Activated CD4-positive, alpha-beta T cell treated with anti-CD3 and anti-CD28 coated beads for 36 hours (primary cell): ENCODE data around the gene DCLRE1B. TPM values are rescaled to one million over a fixed set of nuclear protein-coding genes. Genes with fewer than 3 reads are reported as not detected.

Experiments
- ATAC-seq: fragments of 200-7000 bp; cut with Tn5 transposase; one replicate; pipeline ENCODE4 v1.10.0; 2021; ENCODE audit warnings: mild to moderate bottlenecking, moderate library complexity
- CTCF ChIA-PET: fragments of 350-600 bp; sonication (Branson Sonifier 250); formaldehyde crosslinking; loops from one replicate; lab custom pipeline; 2021; ENCODE audit warnings: antibody characterized with exemption; lab: Charles Lee
- POLR2A ChIA-PET: fragments of 350-600 bp; sonication (Branson Sonifier 250); formaldehyde crosslinking; loops from one replicate; lab custom pipeline; 2021; ENCODE audit warnings: antibody characterized with exemption, inconsistent platforms; lab: Charles Lee
- DNase-seq: peaks from one replicate; pipeline ENCODE4 v3.0.0-alpha.2; 2020
- H3K27ac Mint-ChIP-seq: one replicate; pipeline ENCODE4 v1.8.0; 2021; ENCODE audit warnings: mixed read lengths
- H3K27me3 Mint-ChIP-seq: one replicate; pipeline ENCODE4 v1.8.0; 2021; ENCODE audit warnings: mixed read lengths
- H3K36me3 Mint-ChIP-seq: one replicate; pipeline ENCODE4 v1.8.0; 2021; ENCODE audit warnings: low read depth, mixed read lengths
- H3K4me1 Mint-ChIP-seq: one replicate; pipeline ENCODE4 v1.8.0; 2021; ENCODE audit warnings: mixed read lengths
- H3K4me3 Mint-ChIP-seq: one replicate; pipeline ENCODE4 v1.8.0; 2021; ENCODE audit warnings: mild to moderate bottlenecking, moderate library complexity, mixed read lengths
- H3K9me3 Mint-ChIP-seq: one replicate; pipeline ENCODE4 v1.8.0; 2021; ENCODE audit warnings: low read depth, mixed read lengths
- intact Hi-C, 2 experiments: fragments of 100-400 bp; cut with DNase I in 1 of 2; cut with micrococcal nuclease in 1 of 2; formaldehyde crosslinking; loops; one replicate each; pipeline versions ENCODE4 v1.14.2 to v1.15.1; 2022 to 2024; cut with DNase I, micrococcal nuclease
- total RNA-seq, 2 experiments: library from RNA; stranded (reverse); gene quantifications; one replicate each; pipeline ENCODE4 v1.2.3, GENCODE V29; 2021

The DCLRE1B gene
- total RNA-seq, 2 experiments from 2014 or later, result 18.2 to 21.8 TPM

DNA sequence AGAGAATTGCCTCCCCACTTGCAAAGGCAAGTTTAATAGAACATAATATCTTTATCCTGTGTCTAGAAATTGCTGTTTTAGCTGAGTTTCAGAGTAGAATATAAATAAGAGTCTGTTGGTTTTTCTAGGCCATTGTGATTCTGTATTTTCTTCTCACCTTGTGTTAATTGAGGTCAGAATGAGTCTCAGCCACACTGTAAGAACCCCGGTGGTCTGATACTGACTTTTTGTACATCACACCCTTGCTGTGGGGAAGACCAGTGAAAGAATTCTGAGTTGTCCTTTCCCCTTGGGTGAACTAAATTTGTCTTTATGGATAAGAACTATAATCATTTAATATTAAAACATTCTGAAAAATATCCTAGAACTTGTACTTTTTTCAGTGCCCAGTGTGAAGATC lies 30.8 kb downstream of the DCLRE1B start:
- Mint-ChIP-seq H3K36me3 (peaks cover 37% of the 10 kb centered on the region), H3K4me3 (no peak overlapping the region), H3K9me3 (no peaks in the 10 kb centered on the region), H3K27me3 (no peaks in the 10 kb centered on the region), H3K27ac (peak overlapping the region; percentile 44), H3K4me1 (peaks cover 86% of the 10 kb centered on the region)
- no peak for DNase-seq
- ChIA-PET POLR2A (no interaction called here), CTCF (interaction anchor here (2.1 to 13.6 kb wide), 2 partner anchors 14 to 22 kb away, joined by 8 to 155 read pairs; no protein-coding TSS in a partner anchor)
- intact Hi-C loops, result no loop called here
- no peak for ATAC-seq

DNA sequence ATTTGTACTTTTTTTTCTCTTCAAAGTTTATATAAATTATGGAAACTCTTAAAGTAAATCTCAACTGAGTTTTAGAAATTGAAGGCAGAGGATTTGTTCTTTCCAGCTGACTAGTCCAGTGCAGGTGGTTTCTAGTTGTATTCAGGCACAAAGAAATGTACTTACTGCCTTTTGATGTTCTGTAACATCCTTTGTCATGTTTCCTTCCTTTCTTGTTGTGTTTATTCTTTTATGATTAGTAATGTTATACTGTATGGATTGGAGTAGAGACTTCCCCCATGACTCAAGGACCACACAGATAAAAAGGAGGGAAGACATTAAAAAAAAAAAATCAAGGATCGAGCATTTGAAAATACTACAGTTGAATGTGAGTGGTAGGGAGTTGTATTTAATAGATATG lies 32.0 kb downstream of the DCLRE1B start:
- CTCF ChIA-PET, result interaction anchor here (2.1 to 13.6 kb wide), 2 partner anchors 13 to 21 kb away, joined by 8 to 155 read pairs; no protein-coding TSS in a partner anchor
- no peak for DNase-seq
- POLR2A ChIA-PET, result no interaction called here
- peak overlapping the region; percentile 4 for H3K4me3 Mint-ChIP-seq
- peaks cover 45% of the 10 kb centered on the region for H3K36me3 Mint-ChIP-seq
- peak overlapping the region; percentile 70 for H3K27ac Mint-ChIP-seq
- no peak for ATAC-seq
- intact Hi-C loops, result no loop called here
- H3K27me3 Mint-ChIP-seq, result no peaks in the 10 kb centered on the region
- H3K4me1 Mint-ChIP-seq, result peaks cover 85% of the 10 kb centered on the region
- H3K9me3 Mint-ChIP-seq, result no peaks in the 10 kb centered on the region

GRCh38 chr1:113938192-113938591 lies 33.1 kb downstream of the DCLRE1B start:
- H3K36me3 Mint-ChIP-seq, result peaks cover 45% of the 10 kb centered on the region
- DNase-seq (no peak), ATAC-seq (no peak)
- intact Hi-C loops, result no loop called here
- peak overlapping the region; percentile 70 for H3K27ac Mint-ChIP-seq
- H3K27me3 Mint-ChIP-seq, result no peaks in the 10 kb centered on the region
- ChIA-PET POLR2A (no interaction called here), CTCF (interaction anchor here (0.6 to 13.6 kb wide), 5 partner anchors 12 to 1938 kb away, joined by 3 to 155 read pairs (median 3); no protein-coding TSS in a partner anchor)
- no peaks in the 10 kb centered on the region for H3K9me3 Mint-ChIP-seq
- no peak overlapping the region for H3K4me3 Mint-ChIP-seq
- H3K4me1 Mint-ChIP-seq, result peaks cover 82% of the 10 kb centered on the region

GRCh38 chr1:113940365-113941244 lies 35.5 kb downstream of the DCLRE1B start:
- Mint-ChIP-seq H3K9me3 (no peaks in the 10 kb centered on the region), H3K27me3 (no peaks in the 10 kb centered on the region), H3K27ac (peak overlapping the region; percentile 90), H3K36me3 (peaks cover 50% of the 10 kb centered on the region), H3K4me3 (peak overlapping the region; percentile 59), H3K4me1 (peaks cover 73% of the 10 kb centered on the region)
- ATAC-seq (peak; percentile 61), DNase-seq (peak; percentile 72)
- intact Hi-C loops, result loop anchor here (1.0 to 10.0 kb wide), 3 partner anchors 9 to 806 kb away; partner anchors contain the start of gene MAGI3 (in 1 of the 2)
- POLR2A ChIA-PET, result interaction anchor here (0.9 to 2.6 kb wide), 4 partner anchors 10 to 70 kb away, joined by 3 to 28 read pairs (median 4); no protein-coding TSS in a partner anchor
- CTCF ChIA-PET, result interaction anchor here (0.9 to 13.6 kb wide), 5 partner anchors 9 to 106 kb away, joined by 3 to 155 read pairs (median 4); partner anchors contain the start of gene HIPK1

DNA sequence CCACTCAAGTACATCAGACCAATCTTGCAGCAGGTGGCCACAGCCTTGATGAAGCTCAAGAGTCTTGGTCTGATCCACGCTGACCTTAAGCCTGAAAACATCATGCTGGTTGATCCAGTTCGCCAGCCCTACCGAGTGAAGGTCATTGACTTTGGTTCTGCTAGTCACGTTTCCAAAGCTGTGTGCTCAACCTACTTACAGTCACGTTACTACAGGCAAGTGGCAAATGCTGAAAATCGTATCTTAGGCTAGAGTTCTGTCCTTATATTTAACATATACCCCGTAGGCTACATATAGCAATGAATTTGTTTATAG lies 36.1 kb downstream of the DCLRE1B start:
- intact Hi-C loops, result loop anchor here (10.0 kb wide), 2 partner anchors 546 to 806 kb away; partner anchors contain the start of gene MAGI3 (in 1 of the 2)
- CTCF ChIA-PET, result interaction anchor here (0.9 to 13.6 kb wide), 4 partner anchors 9 to 106 kb away, joined by 3 to 155 read pairs (median 19); partner anchors contain the start of gene HIPK1
- Mint-ChIP-seq H3K9me3 (no peaks in the 10 kb centered on the region), H3K27me3 (no peaks in the 10 kb centered on the region), H3K4me3 (no peak overlapping the region), H3K36me3 (peaks cover 51% of the 10 kb centered on the region), H3K4me1 (peaks cover 72% of the 10 kb centered on the region), H3K27ac (peak overlapping the region; percentile 90)
- POLR2A ChIA-PET, result interaction anchor here (0.9 to 2.6 kb wide), 2 partner anchors 10 to 14 kb away, joined by 3 to 28 read pairs; no protein-coding TSS in a partner anchor
- DNase-seq (no peak), ATAC-seq (no peak)

- Mint-ChIP-seq H3K4me3 (no peak overlapping the region), H3K27me3 (no peaks in the 10 kb centered on the region), H3K9me3 (no peaks in the 10 kb centered on the region), H3K4me1 (peaks cover 72% of the 10 kb centered on the region), H3K27ac (no peak overlapping the region), H3K36me3 (peaks cover 46% of the 10 kb centered on the region)
- CTCF ChIA-PET, result interaction anchor here (1.0 to 1.8 kb wide), 2 partner anchors 12 kb away, joined by 3 to 5 read pairs; no protein-coding TSS in a partner anchor
- DNase-seq (no peak), ATAC-seq (no peak)
- intact Hi-C loops, result loop anchor here (10.0 kb wide), 2 partner anchors 548 to 808 kb away; partner anchors contain the start of gene MAGI3 (in 1 of the 2)
- POLR2A ChIA-PET, result no interaction called here
Observed at GRCh38 chr1:113942527-113942926, 37.4 kb downstream of the DCLRE1B start.

DNA sequence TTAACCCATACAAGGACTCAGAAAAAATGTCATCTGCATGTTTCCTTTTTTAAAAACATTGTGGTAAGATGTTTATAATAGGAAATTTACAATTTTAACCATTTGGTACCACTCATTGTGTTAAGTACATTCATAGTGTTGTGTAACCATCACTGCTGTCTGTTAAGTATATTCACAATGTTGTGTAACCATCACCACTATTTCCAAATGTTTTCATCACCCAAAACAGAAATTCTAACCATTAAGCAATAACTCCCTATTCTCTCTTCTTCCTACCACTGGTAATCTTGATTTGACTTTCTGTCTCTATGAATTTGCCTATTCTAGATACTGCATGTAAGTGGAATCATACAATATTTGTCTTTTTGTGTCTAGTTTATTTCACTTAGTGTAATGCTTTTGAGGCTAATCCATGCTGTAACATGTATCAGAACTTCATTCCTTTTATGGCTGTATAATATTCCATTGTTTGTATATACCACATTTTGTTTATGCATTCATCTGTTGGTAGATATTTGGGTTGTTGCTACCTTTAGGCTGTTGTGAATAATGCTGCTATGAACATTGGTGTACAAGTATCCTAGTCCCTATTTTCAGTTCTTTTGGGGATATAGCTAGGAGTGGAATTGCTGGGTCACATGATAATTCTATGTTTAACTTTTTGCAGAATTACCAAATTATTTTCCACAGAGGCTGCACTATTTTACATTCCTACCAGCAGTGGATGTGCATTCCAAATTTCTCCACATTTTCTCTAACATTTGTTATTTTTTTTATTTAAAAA lies 38.1 kb downstream of the DCLRE1B start:
- Mint-ChIP-seq H3K27ac (no peak overlapping the region), H3K36me3 (peaks cover 42% of the 10 kb centered on the region), H3K4me1 (peaks cover 71% of the 10 kb centered on the region), H3K27me3 (no peaks in the 10 kb centered on the region), H3K9me3 (no peaks in the 10 kb centered on the region), H3K4me3 (no peak overlapping the region)
- ChIA-PET POLR2A (no interaction called here), CTCF (interaction anchor here (1.0 to 1.8 kb wide), 2 partner anchors 11 to 13 kb away, joined by 3 to 5 read pairs; no protein-coding TSS in a partner anchor)
- intact Hi-C loops, result loop anchor here (10.0 kb wide), 2 partner anchors 548 to 808 kb away; partner anchors contain the start of gene MAGI3 (in 1 of the 2)
- ATAC-seq (no peak), DNase-seq (no peak)

DNA sequence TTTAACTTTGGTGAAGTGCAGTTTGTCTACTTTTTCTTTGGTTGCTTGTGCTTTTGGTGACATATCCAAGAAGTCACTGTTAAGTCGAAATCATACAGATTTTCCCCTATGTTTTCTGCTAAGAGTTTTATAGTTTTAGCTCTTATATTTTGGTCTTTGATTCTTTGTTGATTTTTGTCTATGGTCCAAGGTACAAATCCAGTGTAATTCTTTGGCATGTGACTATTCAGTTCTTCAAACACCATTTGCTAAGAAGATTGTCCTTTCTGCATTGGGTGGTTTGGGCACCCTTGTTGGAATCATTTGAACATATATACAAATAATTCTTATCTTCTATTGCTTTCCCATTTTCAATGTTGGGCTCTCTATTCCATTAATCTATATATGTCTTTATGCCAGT lies 40.2 kb downstream of the DCLRE1B start:
- no peaks in the 10 kb centered on the region for H3K27me3 Mint-ChIP-seq
- ATAC-seq (no peak), DNase-seq (no peak)
- ChIA-PET POLR2A (no interaction called here), CTCF (interaction anchor here (0.6 to 10.4 kb wide), 6 partner anchors 11 to 110 kb away, joined by 3 to 155 read pairs (median 6); partner anchors contain the start of genes AP4B1 and HIPK1)
- peak overlapping the region; percentile 29 for H3K27ac Mint-ChIP-seq
- intact Hi-C loops, result loop anchor here (5.0 to 10.0 kb wide), 4 partner anchors 43 to 811 kb away; partner anchors contain the start of genes AP4B1 (in 1 of the 2) and MAGI3 (in 1 of the 2)
- no peak overlapping the region for H3K4me3 Mint-ChIP-seq
- no peaks in the 10 kb centered on the region for H3K9me3 Mint-ChIP-seq
- peaks cover 73% of the 10 kb centered on the region for H3K4me1 Mint-ChIP-seq
- peaks cover 39% of the 10 kb centered on the region for H3K36me3 Mint-ChIP-seq

GRCh38 chr1:113946112-113946511 lies 41.0 kb downstream of the DCLRE1B start:
- no peaks in the 10 kb centered on the region for H3K27me3 Mint-ChIP-seq
- H3K27ac Mint-ChIP-seq, result peak overlapping the region; percentile 79
- no peaks in the 10 kb centered on the region for H3K9me3 Mint-ChIP-seq
- ChIA-PET POLR2A (interaction anchor here (0.8 to 1.3 kb wide), 3 partner anchors 9 to 86 kb away, joined by 3 to 13 read pairs (median 4); no protein-coding TSS in a partner anchor), CTCF (interaction anchor here (0.7 to 10.4 kb wide), 9 partner anchors 10 to 110 kb away, joined by 3 to 155 read pairs (median 4); partner anchors contain the start of genes AP4B1, BCL2L15 and HIPK1)
- H3K4me3 Mint-ChIP-seq, result peak overlapping the region; percentile 7
- H3K4me1 Mint-ChIP-seq, result peaks cover 71% of the 10 kb centered on the region
- ATAC-seq (peak; percentile 27), DNase-seq (no peak)
- intact Hi-C loops, result loop anchor here (2.0 to 10.0 kb wide), 6 partner anchors 13 to 811 kb away; partner anchors contain the start of genes AP4B1 (in 1 of the 2) and MAGI3 (in 1 of the 2)
- peaks cover 31% of the 10 kb centered on the region for H3K36me3 Mint-ChIP-seq
